K562 (cell line): Measurements from ENCODE around the gene CFD. TPM values are rescaled to one million over a fixed set of nuclear protein-coding genes. Genes with fewer than 3 reads are reported as not detected.

Source experiments
- MEIS2 ChIP-seq: fragments of 450-650 bp; IDR thresholded peaks from 2 replicates; pipeline ENCODE4 v1.6.1; 2014; ENCODE audit warnings: mild to moderate bottlenecking; ENCODE audit not compliant: partially characterized antibody
- MTA3 ChIP-seq: fragments of 450-650 bp; formaldehyde crosslinking; IDR thresholded peaks from 2 replicates; pipeline ENCODE4 v1.6.1; 2017; ENCODE audit warnings: mild to moderate bottlenecking, borderline replicate concordance
- NR1H2 ChIP-seq: sonication (generic); formaldehyde crosslinking; IDR thresholded peaks from 2 replicates; pipeline ENCODE4 v1.4.0; 2020; ENCODE audit warnings: mild to moderate bottlenecking, missing genetic modification reagents
- RBBP5 ChIP-seq: fragments of 200-600 bp; sonication (generic); IDR thresholded peaks from 2 replicates; pipeline ENCODE4 v1.6.1; 2012; ENCODE audit warnings: borderline replicate concordance, mild to moderate bottlenecking, low read length, control low read depth, inconsistent platforms; ENCODE audit not compliant: insufficient read depth, poor library complexity, severe bottlenecking
- U2AF1 ChIP-seq: fragments of 200-400 bp; formaldehyde crosslinking; optimal IDR thresholded peaks from 2 replicates; pipeline ENCODE3; 2017; ENCODE audit warnings: mild to moderate bottlenecking, low read depth, low read length, moderate library complexity
- ZNF316 ChIP-seq: fragments of 450-650 bp; IDR thresholded peaks from 2 replicates; pipeline ENCODE4 v1.6.1; 2016
- polyA plus RNA-seq, 8 experiments: library from polyadenylated mRNA; depleted of rRNA in 4 of 8; stranded (reverse) in 5 of 8; unstranded in 3 of 8; fragments of >200 nt; fragmentation: Nextera tagmentation in 2 of 8; fragmentation: Illumina TruSeq in 1 of 8; extraction: Ambion mirVana in 2 of 8; extraction: Trizol in 1 of 8; gene quantifications; 2 replicates each; pipeline versions ENCODE4 v1.2.1 to v1.2.3, GENCODE V29; 2011 to 2014; ENCODE audit warnings: inconsistent platforms in 1 of 8, missing spikeins in 1 of 8
- total RNA-seq, 7 experiments: library from RNA; depleted of rRNA in 6 of 7; stranded (reverse); fragments of >200 nt in 6 of 7; fragmentation: Illumina TruSeq in 2 of 7; extraction: Trizol in 2 of 7; gene quantifications; 2 replicates each; pipeline versions ENCODE4 v1.2.1 to v1.2.3, GENCODE V29; 2011 to 2021; ENCODE audit warnings: low replicate concordance in 1 of 7
- TF ChIP-seq, protein P1 (sequence below), 2 experiments: fragments of 450-650 bp in 1 of 2; sonication (generic) in 1 of 2; formaldehyde crosslinking in 1 of 2; IDR thresholded peaks; 2 replicates each; pipeline versions ENCODE4 v1.7.1 to v1.9.0; 2016 to 2022; ENCODE audit warnings: inconsistent platforms in 1 of 2, mild to moderate bottlenecking in 1 of 2, missing genetic modification reagents in 1 of 2
- TF ChIP-seq, protein P2 (sequence below): conservative IDR thresholded peaks from 2 replicates; pipeline ENCODE4 v1.6.1; 2011; ENCODE audit warnings: low read depth, mild to moderate bottlenecking, low read length; ENCODE audit not compliant: control insufficient read depth
- TF ChIP-seq, protein P3 (sequence below): fragments of 250-450 bp; sonication (Bioruptor Pico); IDR thresholded peaks from 2 replicates; pipeline ENCODE4 v1.8.0; 2021; ENCODE audit warnings: moderate library complexity, mild to moderate bottlenecking, inconsistent platforms
- TF ChIP-seq, protein P4 (sequence below): sonication (generic); formaldehyde crosslinking; IDR thresholded peaks from 2 replicates; pipeline ENCODE4 v1.8.1; 2023; ENCODE audit warnings: mild to moderate bottlenecking, missing genetic modification reagents

Gene CFD
- total and polyA plus RNA-seq, 9 of the 15 experiments (the other 6 are each of a cell fraction or from before 2014, with no cell fraction given) = 0.52 to 59.4 (median 7.6) TPM

DNA sequence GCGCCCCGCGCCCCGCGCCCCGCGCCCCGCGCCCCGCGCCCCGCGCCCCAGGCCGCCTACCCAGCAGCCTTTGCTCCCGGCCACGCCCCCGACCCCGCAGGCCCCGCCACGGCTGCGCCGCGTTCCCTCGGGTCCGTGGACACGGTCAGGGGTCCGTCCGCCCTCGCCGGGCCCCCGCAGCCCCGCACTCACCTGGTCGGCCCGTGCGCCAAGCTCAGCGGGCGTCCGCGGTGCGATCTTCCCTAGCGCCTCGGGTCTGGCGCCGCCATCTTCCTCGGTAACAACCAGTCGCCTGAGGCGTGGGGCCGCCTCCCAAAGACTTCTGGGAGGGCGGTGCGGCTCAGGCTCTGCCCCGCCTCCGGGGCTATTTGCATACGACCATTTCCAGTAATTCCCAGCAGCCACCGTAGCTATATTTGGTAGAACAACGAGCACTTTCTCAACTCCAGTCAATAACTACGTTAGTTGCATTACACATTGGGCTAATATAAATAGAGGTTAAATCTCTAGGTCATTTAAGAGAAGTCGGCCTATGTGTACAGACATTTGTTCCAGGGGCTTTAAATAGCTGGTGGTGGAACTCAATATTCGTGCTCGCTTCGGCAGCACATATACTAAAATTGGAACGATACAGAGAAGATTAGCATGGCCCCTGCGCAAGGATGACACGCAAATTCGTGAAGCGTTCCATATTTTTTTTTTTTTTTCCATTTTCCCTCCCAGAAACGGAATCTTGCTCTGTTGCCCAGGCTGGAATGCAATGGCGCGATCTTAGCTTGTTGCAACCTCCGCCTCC lies 33.6 kb downstream of the CFD start, which contains the start of the genes MED16 and RNU6-9 (continued):
- TF ChIP-seq, protein P1, sequence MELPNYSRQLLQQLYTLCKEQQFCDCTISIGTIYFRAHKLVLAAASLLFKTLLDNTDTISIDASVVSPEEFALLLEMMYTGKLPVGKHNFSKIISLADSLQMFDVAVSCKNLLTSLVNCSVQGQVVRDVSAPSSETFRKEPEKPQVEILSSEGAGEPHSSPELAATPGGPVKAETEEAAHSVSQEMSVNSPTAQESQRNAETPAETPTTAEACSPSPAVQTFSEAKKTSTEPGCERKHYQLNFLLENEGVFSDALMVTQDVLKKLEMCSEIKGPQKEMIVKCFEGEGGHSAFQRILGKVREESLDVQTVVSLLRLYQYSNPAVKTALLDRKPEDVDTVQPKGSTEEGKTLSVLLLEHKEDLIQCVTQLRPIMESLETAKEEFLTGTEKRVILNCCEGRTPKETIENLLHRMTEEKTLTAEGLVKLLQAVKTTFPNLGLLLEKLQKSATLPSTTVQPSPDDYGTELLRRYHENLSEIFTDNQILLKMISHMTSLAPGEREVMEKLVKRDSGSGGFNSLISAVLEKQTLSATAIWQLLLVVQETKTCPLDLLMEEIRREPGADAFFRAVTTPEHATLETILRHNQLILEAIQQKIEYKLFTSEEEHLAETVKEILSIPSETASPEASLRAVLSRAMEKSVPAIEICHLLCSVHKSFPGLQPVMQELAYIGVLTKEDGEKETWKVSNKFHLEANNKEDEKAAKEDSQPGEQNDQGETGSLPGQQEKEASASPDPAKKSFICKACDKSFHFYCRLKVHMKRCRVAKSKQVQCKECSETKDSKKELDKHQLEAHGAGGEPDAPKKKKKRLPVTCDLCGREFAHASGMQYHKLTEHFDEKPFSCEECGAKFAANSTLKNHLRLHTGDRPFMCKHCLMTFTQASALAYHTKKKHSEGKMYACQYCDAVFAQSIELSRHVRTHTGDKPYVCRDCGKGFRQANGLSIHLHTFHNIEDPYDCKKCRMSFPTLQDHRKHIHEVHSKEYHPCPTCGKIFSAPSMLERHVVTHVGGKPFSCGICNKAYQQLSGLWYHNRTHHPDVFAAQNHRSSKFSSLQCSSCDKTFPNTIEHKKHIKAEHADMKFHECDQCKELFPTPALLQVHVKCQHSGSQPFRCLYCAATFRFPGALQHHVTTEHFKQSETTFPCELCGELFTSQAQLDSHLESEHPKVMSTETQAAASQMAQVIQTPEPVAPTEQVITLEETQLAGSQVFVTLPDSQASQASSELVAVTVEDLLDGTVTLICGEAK (IDR thresholded peaks at IDR 0.05) = peak; percentile 90
- TF ChIP-seq, protein P1 (CRISPR knock-in tag; IDR thresholded peaks at IDR 0.05) = no peak
- peak; percentile 90 for TF ChIP-seq RBBP5
- TF ChIP-seq MEIS2 = no peak
- TF ChIP-seq, protein P2, sequence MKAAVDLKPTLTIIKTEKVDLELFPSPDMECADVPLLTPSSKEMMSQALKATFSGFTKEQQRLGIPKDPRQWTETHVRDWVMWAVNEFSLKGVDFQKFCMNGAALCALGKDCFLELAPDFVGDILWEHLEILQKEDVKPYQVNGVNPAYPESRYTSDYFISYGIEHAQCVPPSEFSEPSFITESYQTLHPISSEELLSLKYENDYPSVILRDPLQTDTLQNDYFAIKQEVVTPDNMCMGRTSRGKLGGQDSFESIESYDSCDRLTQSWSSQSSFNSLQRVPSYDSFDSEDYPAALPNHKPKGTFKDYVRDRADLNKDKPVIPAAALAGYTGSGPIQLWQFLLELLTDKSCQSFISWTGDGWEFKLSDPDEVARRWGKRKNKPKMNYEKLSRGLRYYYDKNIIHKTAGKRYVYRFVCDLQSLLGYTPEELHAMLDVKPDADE = peak; percentile 33; the same call in 1 of the 2 replicates
- TF ChIP-seq NR1H2 (CRISPR knock-in tag) = no peak
- TF ChIP-seq U2AF1 = no peak
- TF ChIP-seq, protein P3, sequence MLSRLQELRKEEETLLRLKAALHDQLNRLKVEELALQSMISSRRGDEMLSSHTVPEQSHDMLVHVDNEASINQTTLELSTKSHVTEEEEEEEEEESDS (CRISPR knock-in tag) = peak; percentile 99
- TF ChIP-seq MTA3 = no peak
- TF ChIP-seq, protein P4, sequence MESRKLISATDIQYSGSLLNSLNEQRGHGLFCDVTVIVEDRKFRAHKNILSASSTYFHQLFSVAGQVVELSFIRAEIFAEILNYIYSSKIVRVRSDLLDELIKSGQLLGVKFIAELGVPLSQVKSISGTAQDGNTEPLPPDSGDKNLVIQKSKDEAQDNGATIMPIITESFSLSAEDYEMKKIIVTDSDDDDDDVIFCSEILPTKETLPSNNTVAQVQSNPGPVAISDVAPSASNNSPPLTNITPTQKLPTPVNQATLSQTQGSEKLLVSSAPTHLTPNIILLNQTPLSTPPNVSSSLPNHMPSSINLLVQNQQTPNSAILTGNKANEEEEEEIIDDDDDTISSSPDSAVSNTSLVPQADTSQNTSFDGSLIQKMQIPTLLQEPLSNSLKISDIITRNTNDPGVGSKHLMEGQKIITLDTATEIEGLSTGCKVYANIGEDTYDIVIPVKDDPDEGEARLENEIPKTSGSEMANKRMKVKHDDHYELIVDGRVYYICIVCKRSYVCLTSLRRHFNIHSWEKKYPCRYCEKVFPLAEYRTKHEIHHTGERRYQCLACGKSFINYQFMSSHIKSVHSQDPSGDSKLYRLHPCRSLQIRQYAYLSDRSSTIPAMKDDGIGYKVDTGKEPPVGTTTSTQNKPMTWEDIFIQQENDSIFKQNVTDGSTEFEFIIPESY (CRISPR knock-in tag) = peak; percentile 42
- TF ChIP-seq ZNF316 = peak; percentile 51; the same call in 1 of the 2 replicates
